Measurements from ENCODE around the gene AFM. TPM values are rescaled to one million over a fixed set of nuclear protein-coding genes. Genes with fewer than 3 reads are reported as not detected.

AFM gene
- total RNA-seq, 1 experiment from 2014 or later, result not detected

- H4K8ac ChIP-seq (replicated peaks; ENCODE audit: insufficient read length, low read depth, low read length), result no peak overlapping the region
- no peak overlapping the region for H3K23ac ChIP-seq (ENCODE audit: insufficient read length, low read depth, low read length)
- H4K5ac ChIP-seq (ENCODE audit: insufficient read length, low read depth, low read length), result no peak overlapping the region
- Mint-ChIP-seq H3K27ac (no peak overlapping the region), H3K27me3 (ENCODE audit: low read depth) (no peaks in the 10 kb centered on the region), H3K9me3 (no peaks in the 10 kb centered on the region), H3K4me3 (no peak overlapping the region), H3K4me1 (peaks cover 6 to 9% of the 10 kb centered on the region in 2 experiments; a peak in 2 of 4 replicates), H3K36me3 (ENCODE audit: insufficient read depth in 1 of 3, low read depth in 3 of 3) (no peaks in the 10 kb centered on the region)
- no peaks in the 10 kb centered on the region for H3K79me2 ChIP-seq (ENCODE audit: insufficient read depth, low read length)
- H3K18ac ChIP-seq (ENCODE audit: insufficient read length, low read depth, low read length), result no peak overlapping the region
- no peak overlapping the region for H3K4ac ChIP-seq (ENCODE audit: low read depth, low read length)
- no peak for TF ChIP-seq CTCF (conservative IDR thresholded peaks at IDR 0.05)
- H2BK5ac ChIP-seq (ENCODE audit: insufficient read length, low read length), result no peak overlapping the region
- no peaks in the 10 kb centered on the region for H3K9me3 ChIP-seq (ENCODE audit: control insufficient read depth, low read depth, low read length)
- H3K4me2 ChIP-seq (ENCODE audit: insufficient read depth, insufficient read length, low read length), result no peak overlapping the region
- no peak overlapping the region for H4K91ac ChIP-seq (ENCODE audit: insufficient read length, low read depth, low read length)
- H3K56ac ChIP-seq (ENCODE audit: insufficient read length, low read depth, low read length), result no peak overlapping the region
- no peaks in the 10 kb centered on the region for H3K79me1 ChIP-seq (ENCODE audit: insufficient read depth, low read depth, low read length, poor library complexity, severe bottlenecking)
- no peak overlapping the region for H3T11ph ChIP-seq (ENCODE audit: low read length)
- no peaks in the 10 kb centered on the region for H3K23me2 ChIP-seq (ENCODE audit: insufficient read length, low read depth, low read length, poor library complexity, severe bottlenecking)
- no peaks in the 10 kb centered on the region for H4K20me1 ChIP-seq (ENCODE audit: control insufficient read depth, insufficient read depth, insufficient read length)
- no peak for DNase-seq
- no peak overlapping the region for H2AFZ ChIP-seq (ENCODE audit: low read length)
- no peak overlapping the region for H2AK5ac ChIP-seq (ENCODE audit: insufficient read length, low read length)
- H3K14ac ChIP-seq (ENCODE audit: insufficient read depth, low read length), result no peak overlapping the region
- H2BK20ac ChIP-seq (ENCODE audit: low read depth, low read length, poor library complexity, severe bottlenecking), result no peak overlapping the region
- H2BK15ac ChIP-seq (ENCODE audit: low read depth, low read length), result no peak overlapping the region
- no CpG with 5 or more reads among the region's 3 CpGs for whole genome bisulfite sequencing (ENCODE audit: extremely low coverage, insufficient read length, low lambda C conversion rate)
- H2BK120ac ChIP-seq (ENCODE audit: low read depth, low read length, poor library complexity, severe bottlenecking), result no peak overlapping the region
- H3K27ac ChIP-seq (ENCODE audit: insufficient read length, low read depth, low read length), result no peak overlapping the region
- no peak overlapping the region for H3K9ac ChIP-seq (ENCODE audit: extremely low read depth, insufficient read length, low read length)
- H2BK12ac ChIP-seq (ENCODE audit: insufficient read length, low read depth, low read length), result no peak overlapping the region
- no peaks in the 10 kb centered on the region for H3K27me3 ChIP-seq (ENCODE audit: insufficient read depth, low read length)
- H3K4me1 ChIP-seq (ENCODE audit: insufficient read depth, low read length), result no peaks in the 10 kb centered on the region
Observed at GRCh38 chr4:73443224-73443623, 38.3 kb upstream of the AFM start.
